Mesodermal cell (in vitro differentiated cells): ENCODE data around the gene NRG2.

ENCODE experiments used
- H3K27ac ChIP-seq: 2 replicates; pipeline ENCODE4 v1.7.0; 2013; ENCODE audit warnings: mild to moderate bottlenecking, low read depth, low read length, moderate library complexity; ENCODE audit not compliant: severe bottlenecking
- H3K36me3 ChIP-seq: 2 replicates; pipeline ENCODE4 v1.7.1; 2013; ENCODE audit warnings: mild to moderate bottlenecking, low read length, moderate library complexity; ENCODE audit not compliant: control insufficient read depth, insufficient read depth
- H3K4me1 ChIP-seq: one replicate; pipeline ENCODE4 v1.7.1; 2013; ENCODE audit warnings: mild to moderate bottlenecking, low read length; ENCODE audit not compliant: insufficient read depth, control insufficient read depth, poor library complexity, severe bottlenecking
- H3K4me3 ChIP-seq: 2 replicates; pipeline ENCODE4 v1.7.0; 2013; ENCODE audit warnings: low read length, control low read depth, mild to moderate bottlenecking; ENCODE audit not compliant: insufficient read depth, poor library complexity, severe bottlenecking; ENCODE audit errors: extremely low read depth
- H3K9me3 ChIP-seq: 2 replicates; pipeline ENCODE4 v1.7.1; 2013; ENCODE audit warnings: mild to moderate bottlenecking, low read length, moderate library complexity; ENCODE audit not compliant: control insufficient read depth
- WGBS, 2 experiments: methylation state at CpG; one replicate each; pipeline ENCODE4 v1.1.5; 2013; ENCODE audit warnings: missing lambda C conversion rate in 2 of 2; ENCODE audit not compliant: insufficient coverage in 2 of 2; 5-methylcytosine and 5-hydroxymethylcytosine counted together

NRG2 gene

GRCh38 chr5:139814704-139815280, 228.3 kb downstream of the NRG2 start:
- H3K4me3 ChIP-seq, result no peak overlapping the region
- no peaks in the 10 kb centered on the region for H3K4me1 ChIP-seq
- WGBS, 2 experiments, result 84 to 92% methylated on average over 5 to 11 of the region's 11 CpGs
- H3K27ac ChIP-seq, result no peak overlapping the region
- H3K9me3 ChIP-seq, result no peaks in the 10 kb centered on the region
- no peaks in the 10 kb centered on the region for H3K36me3 ChIP-seq

DNA sequence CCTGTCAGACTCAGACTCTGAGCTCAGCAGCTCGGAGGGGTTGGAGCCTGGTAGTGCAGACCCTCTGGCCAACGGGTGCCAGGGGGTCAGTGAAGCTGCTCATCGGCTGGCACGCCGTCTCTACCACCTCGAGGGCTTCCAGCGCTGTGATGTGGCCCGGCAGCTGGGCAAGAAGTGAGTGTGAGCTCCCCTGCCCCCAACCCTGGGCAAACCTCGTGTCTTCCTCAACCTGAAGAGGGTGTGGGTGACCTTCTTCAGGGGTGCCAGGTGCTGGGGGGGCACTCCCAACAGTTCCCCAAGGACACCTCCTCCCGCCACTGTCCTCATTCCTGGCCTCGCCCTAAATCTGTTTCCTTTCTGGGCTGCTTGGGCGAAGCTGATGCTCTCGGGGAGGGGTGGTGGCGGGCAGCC, 228.9 kb downstream of the NRG2 start:
- Histone ChIP-seq H3K27ac (no peak overlapping the region), H3K4me3 (no peak overlapping the region), H3K4me1 (no peaks in the 10 kb centered on the region), H3K9me3 (no peaks in the 10 kb centered on the region), H3K36me3 (no peaks in the 10 kb centered on the region)
- 88 to 90% methylated on average over 9 to 11 of the region's 14 CpGs for WGBS, 2 experiments

DNA sequence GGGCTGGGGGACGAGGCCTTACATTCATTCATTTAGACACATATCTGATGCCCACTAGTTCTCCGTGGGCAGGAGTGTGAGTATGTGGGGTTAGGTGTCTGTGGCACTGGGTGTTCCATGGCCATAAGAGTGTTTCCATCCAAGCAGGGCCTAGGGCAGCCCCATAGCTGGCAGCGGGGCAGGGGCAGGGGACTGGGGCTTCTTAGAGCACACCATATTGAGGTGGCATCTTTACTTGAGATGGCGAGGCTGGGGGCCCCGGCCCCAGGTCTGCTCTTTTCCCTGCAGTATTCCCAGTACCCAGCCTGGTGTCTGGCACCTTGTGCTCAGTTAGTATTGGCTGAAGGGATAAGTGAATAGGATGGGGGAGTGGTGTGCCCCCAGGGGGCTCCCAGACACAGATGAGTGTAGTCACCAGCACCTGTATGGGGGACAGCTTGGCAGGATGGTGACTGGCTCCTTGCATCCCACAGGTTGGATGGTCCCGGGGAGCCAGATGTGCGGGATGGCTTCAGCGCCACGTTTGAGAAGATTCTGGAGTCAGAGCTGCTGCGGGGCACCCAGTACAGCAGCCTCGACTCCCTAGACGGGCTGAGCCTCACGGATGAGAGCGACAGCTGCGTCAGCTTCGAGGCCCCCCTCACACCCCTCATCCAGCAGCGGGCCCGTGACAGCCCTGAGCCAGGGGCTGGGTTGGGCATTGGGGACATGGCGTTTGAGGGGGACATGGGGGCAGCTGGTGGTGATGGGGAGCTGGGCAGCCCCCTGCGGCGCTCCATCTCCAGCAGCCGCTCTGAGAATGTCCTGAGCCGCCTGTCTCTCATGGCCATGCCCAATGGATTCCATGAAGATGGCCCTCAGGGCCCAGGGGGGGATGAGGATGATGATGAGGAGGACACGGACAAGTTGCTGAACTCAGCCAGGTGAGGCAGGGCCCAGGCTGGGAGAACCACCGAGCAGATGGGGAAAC, 230.0 kb downstream of the NRG2 start:
- 90% methylated on average over 9 to 21 of the region's 25 CpGs for WGBS, 2 experiments
- no peaks in the 10 kb centered on the region for H3K36me3 ChIP-seq
- H3K27ac ChIP-seq, result no peak overlapping the region
- no peaks in the 10 kb centered on the region for H3K4me1 ChIP-seq
- H3K4me3 ChIP-seq, result no peak overlapping the region
- H3K9me3 ChIP-seq, result no peaks in the 10 kb centered on the region

DNA sequence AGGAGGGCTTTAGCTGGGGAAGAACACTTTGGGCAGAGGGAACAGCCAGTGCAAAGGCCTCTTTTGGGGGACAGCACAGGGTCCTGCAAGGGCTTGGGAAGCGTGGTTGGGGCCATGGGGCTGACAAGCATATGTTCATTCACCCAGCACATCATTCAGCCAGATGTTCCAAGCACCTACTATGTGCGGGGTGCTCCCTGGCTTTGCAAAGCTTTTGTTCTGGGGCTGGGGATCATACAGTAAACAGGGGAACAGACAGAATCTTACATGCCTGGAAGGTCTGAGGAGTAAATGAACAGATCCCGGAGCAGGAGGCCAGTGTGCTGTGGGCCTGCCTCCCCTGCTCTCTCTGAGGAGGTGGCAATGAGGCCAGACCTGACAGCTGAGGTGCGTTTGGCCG, 230.8 kb downstream of the NRG2 start:
- H3K27ac ChIP-seq, result no peak overlapping the region
- WGBS, 2 experiments, result 84 to 88% methylated on average over 4 to 5 of the region's 5 CpGs

DNA sequence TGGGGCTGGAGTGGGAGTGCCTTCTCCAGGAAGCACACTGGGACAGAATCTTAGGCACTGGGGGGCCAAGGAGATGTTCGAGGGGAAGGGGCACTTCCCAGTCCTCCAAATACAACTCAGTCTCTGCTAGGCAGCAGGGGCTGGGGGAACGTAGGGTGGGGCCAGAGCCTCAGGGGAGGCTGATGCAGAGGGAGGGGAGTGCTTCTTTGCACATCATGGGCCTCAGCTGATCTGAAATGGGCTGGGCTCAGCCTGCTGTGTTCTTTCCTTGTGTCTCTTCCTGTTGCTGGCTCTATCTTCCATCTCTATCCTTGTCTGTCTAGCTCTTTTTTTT, 231.9 kb downstream of the NRG2 start:
- Histone ChIP-seq H3K9me3 (no peaks in the 10 kb centered on the region), H3K4me1 (no peaks in the 10 kb centered on the region), H3K27ac (no peak overlapping the region), H3K36me3 (no peaks in the 10 kb centered on the region), H3K4me3 (no peak overlapping the region)
- WGBS, 2 experiments, result 44% methylated on average over 2 of the region's 2 CpGs; no CpG with 5 or more reads in 1 of the 2 experiments

More for the DNA sequence above, 230.8 kb downstream of the NRG2 start:
- Histone ChIP-seq H3K4me3 (no peak overlapping the region), H3K9me3 (no peaks in the 10 kb centered on the region), H3K36me3 (no peaks in the 10 kb centered on the region), H3K4me1 (no peaks in the 10 kb centered on the region)

GRCh38 chr5:139810341-139811273, 232.5 kb downstream of the NRG2 start:
- 79 to 91% methylated on average over 8 of the region's 8 CpGs for WGBS, 2 experiments
- Histone ChIP-seq H3K4me3 (no peak overlapping the region), H3K36me3 (no peaks in the 10 kb centered on the region), H3K4me1 (no peaks in the 10 kb centered on the region), H3K27ac (no peak overlapping the region), H3K9me3 (no peaks in the 10 kb centered on the region)

GRCh38 chr5:139809331-139809810, 233.7 kb downstream of the NRG2 start:
- no peaks in the 10 kb centered on the region for H3K9me3 ChIP-seq
- 82 to 95% methylated on average over 9 of the region's 11 CpGs for WGBS, 2 experiments
- no peak overlapping the region for H3K27ac ChIP-seq
- H3K36me3 ChIP-seq, result no peaks in the 10 kb centered on the region
- no peaks in the 10 kb centered on the region for H3K4me1 ChIP-seq
- H3K4me3 ChIP-seq, result no peak overlapping the region

GRCh38 chr5:139808481-139809330, 234.4 kb downstream of the NRG2 start:
- Histone ChIP-seq H3K9me3 (no peaks in the 10 kb centered on the region), H3K27ac (no peak overlapping the region), H3K4me3 (no peak overlapping the region), H3K4me1 (no peaks in the 10 kb centered on the region), H3K36me3 (no peaks in the 10 kb centered on the region)
- 49 to 59% methylated on average over 14 of the region's 19 CpGs for WGBS, 2 experiments

DNA sequence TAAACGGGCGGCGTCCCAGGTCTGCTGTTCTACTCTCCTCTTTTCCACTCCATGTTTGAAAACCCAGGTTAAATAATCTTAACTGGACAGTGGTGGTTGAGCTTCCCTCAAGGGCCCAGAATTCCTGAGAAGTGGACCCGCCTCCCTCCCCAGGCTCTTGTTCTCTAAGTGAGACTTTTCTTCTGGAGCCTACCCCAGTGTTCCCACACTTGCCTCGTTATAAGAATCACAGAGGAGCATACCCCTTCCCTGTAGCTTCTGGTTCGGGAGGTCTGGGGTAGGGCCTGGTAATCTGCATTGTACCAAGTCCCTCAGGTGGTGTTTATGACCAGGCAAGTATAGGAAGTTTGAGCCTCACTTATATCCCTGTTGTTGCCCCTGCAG, 235.5 kb downstream of the NRG2 start:
- Histone ChIP-seq H3K9me3 (no peaks in the 10 kb centered on the region), H3K27ac (no peak overlapping the region), H3K36me3 (no peaks in the 10 kb centered on the region), H3K4me3 (no peak overlapping the region), H3K4me1 (no peaks in the 10 kb centered on the region)
- WGBS, 2 experiments, result 77 to 100% methylated on average over 2 to 6 of the region's 6 CpGs
